T-cell (primary cell): ENCODE results near the gene MROH2A. TPM values are rescaled to one million over a fixed set of nuclear protein-coding genes. Genes with fewer than 3 reads are reported as not detected.

ENCODE experiments used
- ATAC-seq, 4 experiments: fragments of 200-7000 bp in 3 of 4; fragments of 150-1000 bp in 1 of 4; cut with Tn5 transposase; replicated peaks in 1 of 4; 1 replicate in 3 of 4; 2 replicates in 1 of 4; pipeline ENCODE4 v1.10.0; 2021; ENCODE audit warnings: moderate library complexity in 3 of 4, mild to moderate bottlenecking in 2 of 4, moderate number of reproducible peaks in 1 of 4
- CTCF ChIA-PET, 2 donors: fragments of 300-600 bp; sonication (Branson Sonifier 250); formaldehyde crosslinking; loops; one replicate each; lab custom pipeline; 2022; ENCODE audit warnings: antibody characterized with exemption in 2 of 2; lab: Charles Lee
- POLR2A ChIA-PET, 2 donors: fragments of 300-600 bp; sonication (Branson Sonifier 250); formaldehyde crosslinking; loops; one replicate each; lab custom pipeline; 2022; ENCODE audit warnings: antibody characterized with exemption in 2 of 2; lab: Charles Lee
- DNase-seq, 35 experiments: peaks; one replicate each; pipeline versions ENCODE4 v3.0.0 to v3.0.0-alpha.2; 2013 to 2023
- H3K27ac ChIP-seq: one replicate; pipeline ENCODE4 v1.5.1; 2013; ENCODE audit warnings: low read length
- H3K27me3 ChIP-seq, 2 experiments: replicated peaks in 1 of 2; 1 replicate in 1 of 2; 2 replicates in 1 of 2; pipeline versions ENCODE4 v1.6.1 to v1.7.0; 2013; ENCODE audit warnings: low read length in 1 of 2, mixed read lengths in 1 of 2; ENCODE audit not compliant: control insufficient read depth in 2 of 2, insufficient read depth in 2 of 2; ENCODE audit errors: extremely low read depth in 1 of 2
- H3K36me3 ChIP-seq, 2 donors: 1 replicate in 1 of 2; 2 replicates in 1 of 2; pipeline versions ENCODE4 v1.6.1 to v1.7.0; 2013; ENCODE audit warnings: low read length in 1 of 2; ENCODE audit not compliant: control insufficient read depth in 2 of 2, insufficient read depth in 1 of 2; ENCODE audit errors: extremely low read depth in 1 of 2
- H3K4me1 ChIP-seq, 2 experiments: 1 replicate in 1 of 2; 2 replicates in 1 of 2; pipeline versions ENCODE4 v1.6.1 to v1.7.0; 2013; ENCODE audit warnings: low read length in 2 of 2, mixed read lengths in 1 of 2; ENCODE audit not compliant: insufficient read depth in 2 of 2, control insufficient read depth in 1 of 2; ENCODE audit errors: extremely low read depth in 1 of 2
- H3K4me3 ChIP-seq, 2 donors: 1 replicate in 1 of 2; 2 replicates in 1 of 2; pipeline versions ENCODE4 v1.5.1 to v1.7.0; 2013; ENCODE audit warnings: mild to moderate bottlenecking in 2 of 2, low read length in 1 of 2, moderate library complexity in 1 of 2; ENCODE audit not compliant: control insufficient read depth in 1 of 2; ENCODE audit errors: extremely low read depth in 1 of 2
- H3K9me3 ChIP-seq: 2 replicates; pipeline ENCODE4 v1.7.0; 2013
- H3K27ac Mint-ChIP-seq, 2 donors: one replicate each; pipeline ENCODE4 v1.8.0; 2020 to 2021; ENCODE audit warnings: mild to moderate bottlenecking in 2 of 2, mixed read lengths in 2 of 2
- H3K27me3 Mint-ChIP-seq, 2 donors: one replicate each; pipeline ENCODE4 v1.8.0; 2021 to 2022; ENCODE audit warnings: mixed read lengths in 2 of 2
- H3K36me3 Mint-ChIP-seq: one replicate; pipeline ENCODE4 v1.8.0; 2021; ENCODE audit warnings: mixed read lengths
- H3K4me1 Mint-ChIP-seq, 3 donors: one replicate each; pipeline ENCODE4 v1.8.0; 2020 to 2022; ENCODE audit warnings: mixed read lengths in 3 of 3, mild to moderate bottlenecking in 1 of 3
- H3K4me3 Mint-ChIP-seq, 3 donors: one replicate each; pipeline ENCODE4 v1.8.0; 2020 to 2022; ENCODE audit warnings: mild to moderate bottlenecking in 3 of 3, mixed read lengths in 3 of 3, moderate library complexity in 3 of 3
- H3K9me3 Mint-ChIP-seq, 3 donors: one replicate each; pipeline ENCODE4 v1.8.0; 2020 to 2022; ENCODE audit warnings: mixed read lengths in 3 of 3
- WGBS: methylation state at CpG from one replicate; pipeline ENCODE4 v1.1.5; 2013; ENCODE audit warnings: missing lambda C conversion rate; ENCODE audit not compliant: insufficient coverage; 5-methylcytosine and 5-hydroxymethylcytosine counted together
- total RNA-seq, 35 experiments: library from RNA in 6 of 35; stranded (reverse) in 6 of 35; fragments of 120-200 nt in 1 of 35; gene quantifications; one replicate each; pipeline versions ENCODE4 v1.2.1 to v1.2.4 and lab custom pipeline; 2013 to 2026

The MROH2A gene
- total RNA-seq, 5 donors from 2014 or later (not counting 1 experiment from before 2014, with no cell fraction given) = not detected

DNA sequence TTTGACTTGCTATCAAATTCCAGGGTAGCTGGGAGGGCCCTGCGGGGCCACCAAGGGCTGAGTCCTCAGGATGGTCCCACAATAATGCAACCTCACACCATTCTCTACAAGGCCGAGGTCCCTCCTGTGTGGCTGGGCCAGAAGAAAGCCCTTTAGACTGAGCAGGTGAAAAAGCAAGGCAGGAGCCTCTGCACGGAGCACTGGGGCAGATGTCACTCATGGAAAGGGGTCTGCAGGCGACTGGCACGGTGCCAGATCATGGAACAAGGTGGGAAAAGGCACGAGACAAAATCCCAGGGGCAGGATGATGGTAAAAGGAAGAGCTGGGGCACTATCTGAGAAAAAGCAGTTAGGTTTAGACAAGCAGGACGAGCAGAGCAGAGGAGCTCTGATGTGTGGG lies 60.1 kb downstream of the MROH2A start:
- H3K27ac Mint-ChIP-seq = no peak overlapping the region
- no peak overlapping the region for H3K4me3 Mint-ChIP-seq
- no peak for ATAC-seq
- H3K27me3 ChIP-seq = no peaks in the 10 kb centered on the region
- peaks cover 0 to 1% (median 0%) of the 10 kb centered on the region in 3 donors for H3K4me1 Mint-ChIP-seq
- H3K36me3 ChIP-seq = no peaks in the 10 kb centered on the region
- H3K9me3 Mint-ChIP-seq = no peaks in the 10 kb centered on the region
- H3K4me1 ChIP-seq = peaks cover 0 to 9% of the 10 kb centered on the region in 2 experiments
- DNase-seq = no peak
- 97% methylated on average over 5 of the region's 7 CpGs for WGBS
- H3K27me3 Mint-ChIP-seq = no peaks in the 10 kb centered on the region
- no peaks in the 10 kb centered on the region for H3K36me3 Mint-ChIP-seq
- no peaks in the 10 kb centered on the region for H3K9me3 ChIP-seq
- CTCF ChIA-PET = interaction anchor here in 1 of 2 donors (0.6 kb wide), 1 partner anchor 371 kb away, joined by 7 read pairs; no protein-coding TSS in a partner anchor
- H3K4me3 ChIP-seq = no peak overlapping the region
- no peak overlapping the region for H3K27ac ChIP-seq
- POLR2A ChIA-PET = no interaction called here

DNA sequence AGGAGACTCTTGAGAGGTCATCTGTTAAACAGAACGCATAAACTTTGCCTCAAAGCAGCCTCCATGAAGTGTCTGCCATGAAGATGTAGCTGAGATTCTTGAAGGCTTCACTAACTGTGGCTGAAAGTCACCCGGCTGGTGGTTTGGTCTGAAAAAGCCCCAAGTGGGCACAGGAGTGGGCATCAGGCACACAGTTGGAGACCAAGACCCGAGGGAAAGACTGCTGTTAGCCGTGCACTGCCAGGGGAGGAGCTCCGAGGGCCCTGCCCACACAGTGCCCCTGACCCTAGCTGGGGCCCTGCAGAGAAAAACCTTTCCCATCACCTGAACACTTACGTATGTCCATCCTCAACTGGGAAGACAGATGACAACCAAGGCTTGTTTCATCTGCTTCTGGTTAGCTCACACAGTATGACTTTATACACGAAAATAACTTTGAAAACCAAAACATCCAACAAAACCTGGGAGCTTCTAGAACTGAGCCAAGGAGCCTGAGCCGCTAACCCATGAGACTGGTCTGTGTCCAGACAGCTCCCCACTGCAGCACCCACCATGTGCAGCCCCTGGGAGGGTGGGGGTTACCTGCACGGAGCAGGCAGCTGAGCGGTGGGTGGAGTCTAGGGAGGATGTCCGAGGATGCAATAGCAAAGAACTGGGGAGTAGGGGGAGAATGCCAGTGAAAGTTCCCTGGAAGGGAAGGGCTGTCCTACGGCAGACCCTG lies 60.8 kb downstream of the MROH2A start:
- Mint-ChIP-seq H3K36me3 (no peaks in the 10 kb centered on the region), H3K4me1 (peaks cover 0 to 1% (median 0%) of the 10 kb centered on the region in 3 donors), H3K9me3 (no peaks in the 10 kb centered on the region), H3K27me3 (no peaks in the 10 kb centered on the region), H3K4me3 (no peak overlapping the region), H3K27ac (no peak overlapping the region)
- WGBS = 94% methylated on average over 11 of the region's 12 CpGs
- ChIA-PET CTCF (interaction anchor here in 1 of 2 donors (0.6 kb wide), 1 partner anchor 370 kb away, joined by 7 read pairs; no protein-coding TSS in a partner anchor), POLR2A (no interaction called here)
- no peaks in the 10 kb centered on the region for H3K9me3 ChIP-seq
- no peaks in the 10 kb centered on the region for H3K27me3 ChIP-seq
- ATAC-seq (no peak), DNase-seq (no peak)
- H3K4me1 ChIP-seq = peaks cover 0 to 9% of the 10 kb centered on the region in 2 experiments
- H3K27ac ChIP-seq = no peak overlapping the region
- H3K36me3 ChIP-seq = no peaks in the 10 kb centered on the region
- no peak overlapping the region for H3K4me3 ChIP-seq

DNA sequence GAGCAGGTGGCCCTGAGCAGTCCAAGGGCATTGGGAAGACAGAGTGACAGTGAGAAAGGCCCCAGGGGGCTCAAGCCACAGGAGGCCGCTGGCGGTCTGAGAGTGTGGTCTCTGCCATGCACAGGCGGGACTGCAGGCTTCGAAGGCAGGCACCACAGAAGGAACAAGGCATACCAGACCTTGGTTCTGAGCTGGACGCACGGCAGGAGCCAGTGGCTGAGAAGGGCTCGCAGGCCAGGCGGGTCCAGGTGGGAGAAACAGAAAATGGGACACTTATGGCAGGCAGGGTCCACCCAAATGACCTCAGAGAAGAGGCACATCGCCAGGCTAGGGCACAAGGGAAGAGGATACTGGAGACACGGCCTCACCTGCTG lies 61.3 kb downstream of the MROH2A start:
- ChIA-PET CTCF (interaction anchor here in 1 of 2 donors (0.7 kb wide), 1 partner anchor 21 kb away, joined by 3 read pairs; no protein-coding TSS in a partner anchor), POLR2A (no interaction called here)
- Histone ChIP-seq H3K4me3 (no peak overlapping the region), H3K27ac (no peak overlapping the region), H3K36me3 (peaks cover 0 to 2% of the 10 kb centered on the region in 2 donors), H3K4me1 (peaks cover 0 to 9% of the 10 kb centered on the region in 2 experiments), H3K9me3 (no peaks in the 10 kb centered on the region), H3K27me3 (no peaks in the 10 kb centered on the region)
- H3K27ac Mint-ChIP-seq = no peak overlapping the region
- DNase-seq (no peak), ATAC-seq (no peak)
- H3K4me3 Mint-ChIP-seq = no peak overlapping the region
- over 99% methylated on average over 8 of the region's 10 CpGs for WGBS
- H3K36me3 Mint-ChIP-seq = no peaks in the 10 kb centered on the region
- no peaks in the 10 kb centered on the region for H3K27me3 Mint-ChIP-seq
- H3K9me3 Mint-ChIP-seq = no peaks in the 10 kb centered on the region
- H3K4me1 Mint-ChIP-seq = peaks cover 0 to 1% (median 0%) of the 10 kb centered on the region in 3 donors

DNA sequence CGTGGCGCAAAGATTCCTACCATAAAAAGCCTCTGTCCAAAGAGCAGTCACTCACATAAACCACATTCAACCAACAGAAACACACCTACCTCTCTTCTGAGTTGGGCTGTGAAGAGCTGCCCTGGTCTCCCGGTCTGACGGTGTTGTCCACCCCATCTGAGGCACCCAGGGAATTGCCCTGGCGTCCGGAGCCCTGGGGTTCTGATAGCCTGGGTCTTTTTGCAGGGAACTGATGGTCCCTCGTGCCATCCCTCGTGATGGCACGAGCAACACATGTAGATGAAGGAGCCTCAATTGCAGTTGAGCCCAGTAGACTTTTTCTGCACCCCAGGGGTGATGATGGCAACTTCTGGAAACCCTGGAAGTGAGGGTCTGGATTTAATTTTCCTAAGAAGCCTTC lies 62.4 kb downstream of the MROH2A start:
- CTCF ChIA-PET = no interaction called here
- no peak overlapping the region for H3K27ac Mint-ChIP-seq
- no peaks in the 10 kb centered on the region for H3K27me3 Mint-ChIP-seq
- Histone ChIP-seq H3K27ac (no peak overlapping the region), H3K27me3 (no peaks in the 10 kb centered on the region), H3K4me3 (no peak overlapping the region), H3K9me3 (no peaks in the 10 kb centered on the region), H3K36me3 (peaks cover 0 to 2% of the 10 kb centered on the region in 2 donors), H3K4me1 (peaks cover 0 to 9% of the 10 kb centered on the region in 2 experiments)
- POLR2A ChIA-PET = no interaction called here
- H3K4me1 Mint-ChIP-seq = peaks cover 0 to 1% (median 0%) of the 10 kb centered on the region in 3 donors
- ATAC-seq (no peak), DNase-seq (no peak)
- H3K36me3 Mint-ChIP-seq = no peaks in the 10 kb centered on the region
- no peaks in the 10 kb centered on the region for H3K9me3 Mint-ChIP-seq
- no peak overlapping the region for H3K4me3 Mint-ChIP-seq
- WGBS = 93% methylated on average over 9 of the region's 9 CpGs

DNA sequence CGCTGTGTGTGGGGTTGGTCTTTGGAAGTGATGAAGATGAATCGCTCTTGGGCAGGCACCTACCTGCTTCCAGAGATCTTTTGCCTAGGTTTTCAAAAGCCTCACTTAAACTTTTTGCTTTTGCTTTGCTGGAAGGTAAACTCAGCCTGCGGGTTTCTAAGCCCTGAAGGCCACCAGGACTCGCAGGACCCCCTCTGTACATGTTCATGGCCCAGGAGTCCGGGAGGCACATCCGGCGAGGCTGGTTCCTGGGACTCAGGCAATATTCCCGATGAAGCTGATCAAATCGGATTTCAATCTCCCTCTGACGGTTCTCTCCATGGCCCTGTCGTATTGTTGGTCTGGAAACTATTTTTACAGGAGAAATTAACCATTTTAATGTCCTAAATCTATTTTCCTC lies 63.1 kb downstream of the MROH2A start:
- peaks cover 0 to 2% of the 10 kb centered on the region in 2 donors for H3K36me3 ChIP-seq
- DNase-seq (no peak), ATAC-seq (no peak)
- 100% methylated on average over 6 of the region's 11 CpGs for WGBS
- H3K9me3 Mint-ChIP-seq = no peaks in the 10 kb centered on the region
- H3K27me3 ChIP-seq = no peaks in the 10 kb centered on the region
- H3K36me3 Mint-ChIP-seq = no peaks in the 10 kb centered on the region
- no peak overlapping the region for H3K4me3 Mint-ChIP-seq
- H3K27ac ChIP-seq = no peak overlapping the region
- no peaks in the 10 kb centered on the region for H3K9me3 ChIP-seq
- peaks cover 0 to 1% (median 0%) of the 10 kb centered on the region in 3 donors for H3K4me1 Mint-ChIP-seq
- CTCF ChIA-PET = no interaction called here
- H3K4me1 ChIP-seq = peaks cover 0 to 9% of the 10 kb centered on the region in 2 experiments
- H3K27me3 Mint-ChIP-seq = no peaks in the 10 kb centered on the region
- no peak overlapping the region for H3K27ac Mint-ChIP-seq
- POLR2A ChIA-PET = no interaction called here
- no peak overlapping the region for H3K4me3 ChIP-seq

DNA sequence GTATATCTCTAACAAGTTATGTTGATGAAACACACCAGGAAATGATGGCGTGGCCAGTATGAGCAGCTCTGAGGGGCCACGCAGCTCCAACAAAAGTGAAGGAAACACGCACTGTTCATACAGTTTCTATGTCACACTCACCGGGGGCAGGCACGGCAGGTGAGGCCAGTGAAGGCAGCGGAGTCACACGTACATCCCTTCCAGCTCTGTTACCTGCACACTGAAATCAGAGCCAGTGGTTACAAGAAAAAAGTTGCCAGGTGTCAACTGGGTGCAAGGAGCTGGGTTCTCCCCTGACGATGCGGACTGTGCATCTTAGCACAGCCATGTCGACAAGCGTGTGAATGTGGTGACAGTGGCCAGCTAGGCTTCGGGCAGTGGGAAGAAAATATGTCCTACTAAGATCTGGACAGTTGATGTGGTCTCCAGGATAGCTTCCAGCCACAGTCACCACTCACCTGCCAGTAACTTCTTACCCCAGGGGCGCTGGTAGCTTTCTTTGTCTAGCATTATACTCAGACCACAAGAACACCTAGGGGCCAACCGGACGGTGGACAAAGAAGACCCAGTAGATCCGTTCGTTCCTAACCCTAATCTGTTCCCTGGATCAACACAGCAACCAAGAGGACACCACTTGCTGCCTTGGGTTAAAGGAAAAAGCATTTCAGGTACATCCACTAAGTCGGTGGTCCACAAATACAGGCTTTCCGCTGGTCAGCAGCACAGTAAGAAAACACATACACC lies 66.1 kb downstream of the MROH2A start:
- peaks cover 0 to 2% of the 10 kb centered on the region in 2 donors for H3K36me3 ChIP-seq
- no peaks in the 10 kb centered on the region for H3K9me3 ChIP-seq
- 97% methylated on average over 7 of the region's 19 CpGs for WGBS
- no peaks in the 10 kb centered on the region for H3K4me1 ChIP-seq
- H3K27me3 Mint-ChIP-seq = no peaks in the 10 kb centered on the region
- POLR2A ChIA-PET = no interaction called here
- no peaks in the 10 kb centered on the region for H3K36me3 Mint-ChIP-seq
- no peak for ATAC-seq
- H3K4me3 ChIP-seq = no peak overlapping the region
- no peak overlapping the region for H3K4me3 Mint-ChIP-seq
- CTCF ChIA-PET = interaction anchor here in 1 of 2 donors (0.7 kb wide), 1 partner anchor 10 kb away, joined by 3 read pairs; the partner anchor contains the start of gene HJURP
- no peaks in the 10 kb centered on the region for H3K4me1 Mint-ChIP-seq
- no peak for DNase-seq
- H3K27me3 ChIP-seq = no peaks in the 10 kb centered on the region
- H3K27ac ChIP-seq = no peak overlapping the region
- no peaks in the 10 kb centered on the region for H3K9me3 Mint-ChIP-seq
- no peak overlapping the region for H3K27ac Mint-ChIP-seq
